Measurements from ENCODE around the gene IL1A.

IL1A gene

DNA sequence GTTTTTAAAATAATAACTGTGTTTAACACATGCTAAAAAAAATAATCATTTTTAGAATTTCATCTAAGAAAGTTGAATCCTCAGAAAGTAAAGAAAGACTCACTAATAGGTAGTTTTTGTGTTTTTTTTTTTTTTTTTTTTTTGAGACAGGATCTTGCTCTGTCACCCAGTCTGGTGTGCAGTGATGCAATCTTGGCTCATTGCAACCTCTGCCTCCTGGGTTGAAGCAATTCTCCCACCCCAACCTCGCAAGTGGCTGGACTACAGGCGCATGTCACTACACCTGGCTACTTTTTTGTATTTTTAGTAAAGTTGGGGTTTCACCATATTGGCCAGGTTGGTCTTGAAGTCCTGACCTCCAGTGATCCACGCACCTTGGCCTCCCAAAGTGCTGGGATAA, 27.0 kb downstream of the IL1A start:
- DNase-seq = no peak

DNA sequence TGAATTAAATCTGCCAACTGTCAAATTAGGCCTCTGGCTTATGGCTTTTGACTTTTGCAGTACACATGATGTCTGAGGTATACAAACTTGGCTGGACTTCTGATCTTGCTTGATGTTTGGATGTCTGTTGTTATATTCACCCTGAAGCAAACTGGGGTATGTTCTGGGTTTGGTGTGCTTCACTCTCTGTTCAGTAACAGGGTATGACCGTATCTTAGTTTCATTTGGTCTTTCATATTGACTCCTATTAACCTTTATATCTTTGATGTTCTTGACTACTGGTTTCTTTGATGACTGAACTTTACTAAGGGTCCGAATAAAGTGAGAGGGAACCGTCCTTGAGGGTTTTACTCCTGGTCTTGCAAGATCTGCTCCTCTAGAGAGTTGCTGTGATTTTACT, 28.1 kb downstream of the IL1A start:
- DNase-seq = no peak

DNA sequence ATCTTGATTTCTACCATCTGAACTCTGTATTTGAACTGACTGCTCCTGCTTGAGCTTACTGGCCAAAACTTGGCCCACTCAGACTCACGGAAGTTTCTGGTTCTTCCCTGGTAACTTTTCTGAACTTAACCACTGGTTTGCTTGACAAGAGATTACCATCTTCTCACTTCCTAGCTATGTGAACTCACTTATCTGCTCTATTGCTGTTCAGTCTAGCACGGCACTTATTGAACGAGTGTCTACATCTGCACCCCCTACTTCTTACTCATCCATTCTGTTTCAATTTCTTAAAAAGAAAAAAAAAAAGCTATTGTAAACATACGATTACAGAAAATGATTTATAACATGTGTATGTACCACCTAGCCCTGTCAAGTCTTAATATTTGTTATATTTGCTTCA, 28.8 kb downstream of the IL1A start:
- DNase-seq = no peak

DNA sequence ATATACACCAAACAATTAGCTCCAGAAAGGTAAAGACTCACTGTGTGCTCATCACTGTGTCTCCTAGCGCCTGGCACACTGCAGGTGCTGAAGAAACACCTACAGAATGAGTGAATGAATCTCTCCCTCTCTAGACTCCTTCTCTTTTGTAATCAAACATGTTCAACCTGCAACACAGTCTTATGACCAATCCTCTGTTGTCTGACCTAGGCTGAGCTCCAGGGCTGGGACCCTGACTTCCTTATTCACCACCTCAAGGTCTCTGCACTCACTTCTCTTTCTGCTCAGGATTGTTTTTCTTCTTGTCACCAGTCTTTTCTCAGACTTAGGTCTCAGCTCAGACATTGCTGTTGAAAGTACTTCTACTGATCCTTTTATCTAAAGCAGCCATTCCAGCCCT, 29.7 kb downstream of the IL1A start:
- DNase-seq = no peak

DNA sequence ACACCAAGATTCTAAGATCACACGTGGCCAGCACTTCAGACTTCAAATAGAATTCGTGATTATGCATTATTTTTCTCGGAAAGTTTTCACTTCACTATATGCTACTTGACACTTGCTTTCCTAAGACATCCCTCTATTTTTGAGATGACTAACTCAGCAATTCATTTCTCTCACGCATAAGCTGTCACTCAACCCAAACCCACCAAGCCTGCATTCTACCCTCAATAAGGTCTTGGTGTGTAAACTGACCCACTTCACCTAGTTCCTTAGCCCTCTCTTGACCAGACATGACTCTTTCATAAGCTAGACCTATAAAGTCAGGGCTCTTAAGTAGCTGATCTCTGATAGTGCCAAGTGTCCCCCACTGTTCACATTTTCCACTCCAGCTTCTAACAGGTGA, 31.6 kb downstream of the IL1A start:
- no peak for DNase-seq

DNA sequence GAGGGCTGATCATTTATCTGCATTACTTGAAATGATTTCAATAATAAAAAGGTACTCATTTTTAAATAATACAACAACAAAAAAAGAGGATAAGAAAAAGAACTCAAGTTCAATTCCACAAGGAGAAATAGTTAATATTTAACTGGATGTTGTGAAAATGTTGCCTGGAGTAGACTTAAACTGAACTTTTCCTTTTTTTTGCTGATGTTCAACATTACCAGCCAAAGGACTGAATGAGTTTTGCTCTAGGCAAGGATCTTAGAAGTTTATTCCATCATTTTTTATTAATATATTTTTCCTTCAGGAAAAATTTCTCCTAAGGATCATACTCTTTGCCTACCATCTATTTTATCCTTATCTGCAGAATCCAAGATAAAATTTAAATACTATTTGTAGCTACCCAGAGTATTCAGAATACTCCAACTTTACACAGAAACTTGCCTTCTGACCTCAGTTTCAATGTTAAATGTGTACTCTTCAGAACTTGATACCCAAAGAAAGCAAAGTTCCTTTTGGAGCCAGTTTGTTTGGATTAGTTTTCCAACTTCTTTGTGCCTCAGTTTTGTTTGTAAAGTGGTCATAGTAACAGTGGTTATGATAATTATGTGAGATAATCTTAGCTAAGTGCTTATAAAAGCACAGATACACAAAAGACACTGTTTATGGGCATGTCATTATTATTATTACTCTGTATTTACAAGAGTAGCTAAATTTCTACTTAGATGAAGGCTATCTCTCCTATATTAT, 32.7 kb downstream of the IL1A start:
- no peak for DNase-seq

DNA sequence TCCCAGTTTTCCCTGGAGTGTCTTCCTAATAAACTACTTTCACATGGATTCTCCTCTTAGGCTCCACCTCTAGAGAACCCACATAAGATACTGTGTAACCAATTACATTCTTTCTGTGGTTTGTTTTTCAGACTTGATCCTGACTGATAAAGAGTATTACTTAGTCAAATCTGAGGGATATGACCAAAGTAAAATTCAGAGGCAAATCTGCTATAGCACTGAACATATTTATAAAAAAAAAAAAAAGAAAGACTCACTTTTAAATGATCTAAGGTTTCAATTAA, 33.8 kb downstream of the IL1A start:
- DNase-seq = no peak

DNA sequence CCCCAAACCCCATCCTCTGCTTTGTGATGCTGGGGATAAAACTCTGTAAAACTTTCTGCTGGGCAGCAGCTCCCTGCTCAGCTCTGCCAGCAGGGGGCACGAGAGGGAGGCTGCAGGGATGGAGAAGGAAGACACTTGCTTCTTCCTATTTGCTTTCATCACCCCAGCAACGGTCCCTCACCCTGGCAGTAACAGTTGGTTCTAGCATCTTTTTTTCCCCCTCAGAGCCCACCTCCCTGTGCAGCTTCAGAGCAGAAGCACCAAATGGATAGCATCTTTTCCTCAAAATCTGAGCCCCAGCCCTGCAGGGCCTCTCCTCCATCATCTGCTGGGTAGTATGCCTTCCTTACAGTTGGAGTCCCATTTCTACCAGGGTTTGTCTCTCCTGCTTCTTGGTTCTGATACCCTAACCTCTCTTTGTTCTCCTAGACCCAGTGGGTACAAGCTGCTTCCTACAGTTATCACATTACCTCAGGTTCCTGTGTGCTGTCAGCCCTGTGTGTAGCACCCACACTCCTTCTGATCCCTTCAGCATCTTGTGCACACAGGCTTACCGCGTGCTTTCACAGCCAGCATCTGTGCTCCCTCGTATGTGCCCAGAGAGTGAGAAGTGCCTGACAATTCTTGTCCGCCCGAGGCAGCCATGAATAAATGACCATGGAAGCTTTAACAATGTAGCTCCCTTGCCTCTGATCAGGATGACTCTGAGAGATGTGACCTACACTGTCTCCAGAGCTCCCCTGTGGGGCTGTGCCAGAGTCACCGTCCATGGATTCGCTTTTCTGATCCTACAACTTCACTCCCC, 34.3 kb downstream of the IL1A start:
- peak; percentile 85 for DNase-seq

DNA sequence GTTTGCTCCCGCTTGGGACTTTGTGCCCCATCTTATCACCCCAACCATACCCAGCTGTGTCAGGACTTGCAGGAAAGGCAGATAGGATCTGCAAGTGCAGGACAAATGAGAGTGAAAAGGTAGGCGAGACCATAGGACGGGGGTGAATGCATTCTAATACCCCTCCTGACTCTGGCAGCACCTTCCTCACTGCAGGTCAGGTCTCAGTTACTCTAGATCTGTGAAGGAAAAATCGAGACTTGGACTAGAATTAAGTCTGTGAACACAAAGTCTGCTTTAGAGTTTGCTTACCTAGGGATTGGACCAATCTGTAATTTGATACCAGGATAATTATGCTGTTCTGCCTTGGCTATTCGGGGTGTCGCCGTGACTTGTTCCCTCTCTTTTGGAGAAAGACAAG, 43.8 kb downstream of the IL1A start:
- DNase-seq = no peak

DNA sequence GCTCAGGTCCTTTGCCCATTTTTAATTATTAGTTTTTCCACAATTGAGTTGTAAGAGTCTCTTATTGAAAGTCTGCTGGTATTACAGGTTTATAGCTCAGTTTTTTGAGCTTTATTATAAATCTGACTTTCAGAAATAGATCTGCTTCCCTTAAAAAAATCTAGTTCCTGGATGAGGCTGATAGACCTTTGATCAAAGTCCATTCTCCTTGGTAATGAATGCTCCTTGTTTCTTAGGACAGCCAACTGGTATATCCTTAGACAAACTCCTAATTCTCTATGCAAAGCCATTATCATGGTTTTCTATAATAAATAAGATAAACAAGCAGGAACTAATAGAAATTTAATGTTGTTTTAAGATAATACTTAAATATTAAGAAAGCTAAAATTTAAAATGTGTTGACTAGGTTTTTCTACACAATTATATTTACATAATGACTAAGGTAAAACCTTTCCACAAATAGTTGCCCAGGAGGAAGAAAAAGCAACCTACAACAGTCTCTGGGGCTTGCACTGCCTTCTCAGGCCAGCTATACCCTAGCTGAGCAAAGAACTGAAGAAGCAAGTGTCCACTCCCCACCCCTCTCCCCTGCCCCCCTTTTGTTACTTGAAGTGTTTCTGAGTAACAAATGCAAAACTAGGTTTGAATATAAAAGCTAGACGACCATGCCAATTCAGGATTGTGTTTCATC, 46.6 kb downstream of the IL1A start:
- DNase-seq = no peak

DNA sequence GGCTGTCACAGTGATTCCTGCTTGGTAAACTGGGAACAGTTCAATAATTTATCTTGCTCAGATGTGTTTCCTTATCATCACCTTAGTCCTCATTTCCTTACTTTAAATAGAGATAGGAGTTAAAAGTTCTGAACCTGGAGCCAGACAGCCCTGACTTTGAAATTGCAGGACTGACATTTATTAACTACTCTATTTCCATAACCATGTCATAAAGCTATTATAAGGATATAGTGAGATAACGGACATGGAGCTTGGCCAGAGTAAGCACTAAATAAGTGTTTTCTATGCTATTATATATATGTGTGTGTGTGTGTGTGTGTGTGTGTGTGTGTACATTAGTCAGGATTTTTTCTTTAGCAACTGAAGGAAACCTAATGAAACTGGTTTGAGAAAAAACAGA, 50.4 kb downstream of the IL1A start:
- no peak for DNase-seq

DNA sequence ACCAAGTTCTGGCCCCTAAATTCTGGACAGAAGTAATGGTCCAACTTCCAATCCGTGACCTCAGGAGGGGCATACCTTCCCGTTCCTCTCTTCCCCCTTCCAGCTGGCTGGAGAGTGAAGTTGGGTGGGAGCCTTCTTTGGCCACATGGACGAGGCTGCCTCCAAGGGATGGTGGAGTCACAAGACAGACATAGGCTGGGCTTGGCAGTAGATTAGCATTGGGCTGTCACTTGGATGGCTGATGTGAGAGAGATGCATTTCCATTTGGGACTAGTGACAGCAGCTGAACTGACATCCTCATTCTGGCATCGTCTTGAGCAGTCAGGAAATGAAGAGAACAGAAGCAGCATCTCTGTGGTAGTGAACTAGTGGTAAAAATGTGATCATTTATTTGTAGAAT, 50.8 kb downstream of the IL1A start:
- DNase-seq = no peak

DNA sequence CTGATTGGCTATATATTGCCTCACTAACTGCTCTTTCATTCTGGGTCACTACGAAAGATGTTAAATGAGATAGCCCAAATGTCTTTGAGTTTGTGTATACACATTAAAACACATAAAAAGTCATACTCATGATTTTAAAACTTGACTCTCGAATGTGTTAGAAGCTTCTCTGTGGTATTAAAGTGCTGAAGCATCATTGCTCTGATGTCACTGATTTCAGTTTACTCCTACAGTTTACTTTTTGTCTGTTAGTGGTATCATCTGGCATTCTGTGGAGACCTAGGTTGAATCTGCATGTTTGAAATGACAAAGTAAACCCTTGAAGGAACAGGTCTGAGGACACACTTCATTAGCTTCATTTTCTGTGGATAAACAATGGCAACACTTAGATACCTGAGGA, 52.8 kb downstream of the IL1A start:
- DNase-seq = no peak

DNA sequence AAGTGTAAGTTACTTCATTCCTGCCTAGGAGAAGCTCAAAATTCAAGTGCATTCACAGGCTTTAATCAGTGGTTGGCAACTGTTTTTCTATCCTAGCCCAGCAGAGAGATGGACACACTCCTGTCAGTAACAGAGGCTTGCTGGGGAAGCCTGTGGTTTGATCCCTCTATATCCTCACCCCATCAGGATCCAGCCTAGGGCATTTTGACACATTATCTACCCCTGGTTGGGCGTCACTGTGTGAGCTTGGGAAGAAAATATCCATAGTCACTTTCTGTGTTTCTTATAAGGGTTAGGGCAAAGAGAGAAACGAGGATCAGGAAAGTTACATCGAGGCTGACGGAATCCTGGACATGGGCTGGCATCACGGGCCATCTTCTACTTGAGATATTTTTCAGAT, 53.5 kb downstream of the IL1A start:
- no peak for DNase-seq

DNA sequence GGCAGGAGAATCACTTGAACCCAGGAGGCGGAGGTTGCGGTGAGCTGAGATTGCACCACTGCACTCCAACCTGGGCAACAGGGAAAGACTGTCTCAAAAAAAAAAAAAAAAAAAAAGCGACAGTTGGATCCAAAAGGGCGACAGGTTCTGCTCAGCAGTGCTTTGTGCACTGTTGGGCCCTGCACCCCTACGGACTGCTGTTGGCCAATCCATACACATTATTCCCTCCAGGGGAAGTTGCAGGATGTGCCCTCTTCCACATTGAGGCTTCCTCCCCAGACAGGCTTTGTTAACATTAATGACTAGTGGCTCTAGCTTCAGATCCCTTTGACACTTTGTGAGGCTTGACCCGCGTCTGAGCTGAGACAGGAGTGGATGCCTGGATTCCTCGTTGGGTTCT, 54.1 kb downstream of the IL1A start:
- no peak for DNase-seq

DNA sequence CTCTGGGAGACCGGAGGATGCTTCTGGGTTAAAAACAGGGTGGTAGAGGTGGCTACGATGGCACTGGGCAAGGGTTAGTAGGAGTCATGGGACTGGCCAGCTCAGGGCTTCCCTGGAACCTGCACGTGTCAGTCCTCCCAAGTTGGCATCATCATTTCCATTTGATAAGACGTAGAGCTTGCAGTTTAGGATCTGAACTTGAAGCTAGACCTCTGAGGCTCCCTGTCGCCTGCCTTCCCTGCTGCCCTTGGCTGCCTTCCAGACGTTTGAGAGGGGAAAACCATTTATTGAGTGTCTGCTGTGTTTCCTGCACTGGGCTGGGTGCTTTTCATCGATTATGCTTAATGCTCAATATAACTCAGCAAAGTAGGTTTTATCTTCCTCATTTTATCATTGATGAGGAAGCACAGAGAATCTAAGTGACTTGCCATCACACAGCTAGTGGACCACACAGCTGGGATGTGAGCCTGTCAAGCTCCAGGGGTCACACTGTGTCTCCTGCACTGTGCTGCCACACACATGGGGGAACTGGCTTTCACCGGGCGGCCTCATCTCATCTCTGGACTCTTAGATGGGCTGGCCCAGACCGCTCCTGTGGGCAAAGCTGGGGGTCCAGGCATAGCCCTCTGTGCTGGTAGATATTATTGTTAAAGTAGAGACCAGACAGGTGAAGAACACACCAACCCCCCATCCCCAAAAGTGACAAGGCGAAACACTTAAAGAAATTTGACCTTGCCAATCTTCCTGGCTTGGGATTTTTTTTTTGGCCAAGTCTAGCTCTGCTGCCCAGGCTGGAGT, 55.7 kb downstream of the IL1A start:
- DNase-seq = no peak

DNA sequence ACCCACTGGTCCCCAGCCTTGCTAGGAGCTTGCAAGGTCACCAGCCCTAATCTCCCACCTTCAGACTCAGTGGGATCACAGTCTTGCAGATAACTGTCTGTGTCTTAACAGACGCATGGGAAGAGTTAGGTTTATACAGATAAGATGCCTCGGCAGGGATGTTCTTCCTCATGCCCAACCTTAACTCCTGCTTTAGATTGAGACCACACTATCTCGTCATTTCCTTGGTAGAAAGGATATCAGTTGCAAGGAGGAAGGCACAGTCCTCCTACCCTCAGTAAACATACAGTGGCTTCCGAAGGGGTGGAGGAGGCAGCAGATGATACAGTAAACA, 56.3 kb downstream of the IL1A start:
- DNase-seq = no peak

DNA sequence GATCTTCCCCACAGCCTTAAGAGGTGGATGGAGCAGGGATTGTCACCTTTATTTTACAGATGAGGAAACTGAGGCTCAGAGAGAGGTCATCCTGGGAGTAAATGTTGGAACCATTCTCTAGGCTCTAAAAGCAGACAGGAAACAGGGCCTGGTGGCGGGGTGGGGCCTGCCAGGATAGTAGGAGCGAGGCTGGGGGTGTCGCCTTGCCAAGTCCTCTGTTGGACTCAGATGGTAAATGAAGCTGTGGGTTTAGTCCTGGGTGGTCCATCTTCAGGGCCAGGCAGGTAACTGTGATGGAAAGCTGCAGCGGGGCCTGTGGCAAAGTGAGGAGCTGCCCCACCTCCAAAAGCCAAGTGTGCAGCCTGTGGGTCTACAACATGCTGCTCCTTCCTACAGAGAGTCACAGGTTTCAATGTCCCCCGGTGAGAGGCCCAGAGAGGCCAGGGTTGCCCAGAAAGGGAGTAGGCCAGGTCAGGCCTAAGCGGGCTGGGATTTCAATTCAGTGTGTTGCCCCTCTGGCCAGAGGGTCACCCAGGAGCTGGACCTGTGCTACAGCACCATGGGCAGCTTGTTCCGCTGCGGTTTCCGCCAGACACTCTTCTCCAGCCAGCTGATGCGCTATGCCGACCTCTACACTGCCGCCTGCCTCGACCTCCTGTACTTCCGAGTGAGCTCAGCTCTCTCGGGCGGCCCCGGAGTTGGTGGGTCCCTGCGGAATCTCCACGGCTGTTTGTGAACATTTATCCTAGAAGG, 56.8 kb downstream of the IL1A start:
- DNase-seq = no peak

DNA sequence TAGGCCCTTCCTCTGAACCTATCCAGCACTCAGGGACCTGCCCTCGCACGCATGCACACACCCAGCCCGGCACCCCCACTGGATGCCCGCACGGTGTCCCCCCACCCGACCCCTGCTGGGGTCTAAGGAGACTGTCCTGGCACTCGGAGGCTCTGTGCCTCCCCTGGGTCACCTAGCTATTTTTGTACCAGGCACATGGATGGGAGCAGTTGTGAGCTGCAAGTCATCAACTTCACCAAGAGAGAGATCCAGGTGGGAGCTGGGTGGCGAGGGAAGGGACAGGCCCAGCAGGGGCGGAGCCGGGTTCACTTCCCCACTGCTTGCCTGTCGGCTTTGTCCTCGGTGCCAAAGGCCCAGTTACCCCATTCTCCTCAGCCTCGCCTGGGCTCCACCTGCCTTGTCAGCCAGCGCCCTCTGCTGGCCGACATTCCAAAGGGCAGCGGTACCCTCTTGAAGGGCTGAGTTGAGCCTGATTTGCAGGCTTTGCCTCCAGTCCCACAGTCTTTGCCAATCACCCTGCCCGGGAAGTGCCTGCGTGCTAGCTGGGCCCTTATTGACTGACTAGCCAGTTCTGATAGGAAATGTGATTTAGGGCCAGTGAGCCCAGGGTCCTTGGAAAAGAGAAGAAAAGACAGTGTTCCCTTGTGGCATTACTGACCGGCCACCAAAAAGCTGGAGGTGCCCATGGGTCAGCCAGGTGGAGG, 57.7 kb downstream of the IL1A start:
- peak; percentile 89 for DNase-seq

DNA sequence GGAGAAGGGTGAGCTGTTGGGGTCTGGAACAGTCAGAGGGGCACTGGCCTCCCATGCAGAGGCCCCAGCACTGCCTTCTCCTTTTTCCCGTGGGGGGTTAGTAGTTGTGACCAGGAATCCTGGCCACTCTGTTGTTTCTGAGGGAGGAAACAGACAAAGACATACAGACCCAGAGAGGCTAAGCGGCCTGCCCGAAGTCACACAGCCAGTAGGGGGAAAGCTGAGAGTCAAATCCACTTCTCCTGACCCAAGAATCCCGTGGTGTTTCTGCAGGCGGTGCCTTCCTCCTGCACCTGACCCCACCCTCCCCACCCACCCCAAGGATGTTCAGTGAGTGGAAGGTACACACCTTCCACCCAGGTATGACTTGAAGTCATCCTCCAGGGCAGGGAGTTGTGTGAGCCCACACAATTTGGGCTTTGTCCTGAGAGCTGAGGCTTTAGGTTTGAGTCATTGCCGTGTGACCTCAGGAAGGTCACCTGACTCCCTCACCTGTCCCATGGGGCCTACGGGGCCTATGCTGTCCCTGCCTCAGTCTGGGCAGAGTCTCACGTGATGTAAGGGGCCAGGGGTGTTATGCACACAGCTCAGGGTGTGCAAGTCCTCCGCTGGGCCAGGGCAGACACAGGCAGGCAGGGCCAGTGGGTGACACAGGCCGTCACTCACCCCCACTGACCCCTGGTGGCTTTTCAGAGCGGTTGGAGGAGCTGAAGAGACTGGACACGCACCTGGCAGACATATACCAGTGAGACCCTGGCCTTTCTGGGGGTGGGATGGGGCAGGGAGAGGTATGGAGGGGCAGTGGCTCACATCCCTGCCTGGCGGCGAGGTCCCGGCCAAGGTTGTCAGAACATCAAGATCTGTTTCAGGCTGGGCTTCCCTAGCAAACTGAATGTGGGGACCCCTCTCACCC, 58.5 kb downstream of the IL1A start:
- DNase-seq = no peak
